ENCODE data around the gene EIPR1.
A peak's percentile ranks its signal among the peaks of the same experiment; 100 is the strongest.

EIPR1 gene

DNA sequence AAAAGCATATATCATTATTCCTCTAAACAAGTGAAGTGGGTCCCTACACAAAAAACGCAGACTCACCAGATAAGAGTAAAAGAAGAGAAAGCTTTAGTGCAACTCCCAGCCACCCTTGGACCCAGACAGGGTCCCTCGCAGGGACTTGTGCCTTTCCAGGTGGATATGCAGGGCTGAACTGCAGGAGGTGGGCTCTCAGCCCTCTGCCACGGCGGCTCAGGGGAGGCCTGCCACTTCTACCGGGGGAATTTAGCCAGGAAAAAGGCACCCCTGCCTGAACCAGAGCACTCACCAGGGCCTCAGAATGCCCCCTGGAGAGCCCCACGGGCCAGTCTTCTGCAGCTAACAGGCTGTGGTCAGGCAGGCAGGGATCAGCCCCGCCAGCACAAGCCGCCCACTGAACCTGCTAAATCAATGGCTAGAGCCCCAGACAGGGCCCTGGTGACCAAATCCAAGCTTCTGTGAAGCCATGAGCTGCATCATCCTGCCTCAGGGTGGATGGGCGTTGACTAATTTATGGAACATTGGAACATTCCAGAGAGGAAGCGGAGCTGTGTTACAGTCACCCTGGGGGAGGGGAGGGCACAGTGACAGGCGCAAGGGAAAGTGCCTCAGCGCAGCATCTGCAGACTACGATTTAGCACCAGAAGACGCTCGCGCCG, 209.3 kb downstream of the EIPR1 start:
- peak; percentile 61 for DNase-seq

DNA sequence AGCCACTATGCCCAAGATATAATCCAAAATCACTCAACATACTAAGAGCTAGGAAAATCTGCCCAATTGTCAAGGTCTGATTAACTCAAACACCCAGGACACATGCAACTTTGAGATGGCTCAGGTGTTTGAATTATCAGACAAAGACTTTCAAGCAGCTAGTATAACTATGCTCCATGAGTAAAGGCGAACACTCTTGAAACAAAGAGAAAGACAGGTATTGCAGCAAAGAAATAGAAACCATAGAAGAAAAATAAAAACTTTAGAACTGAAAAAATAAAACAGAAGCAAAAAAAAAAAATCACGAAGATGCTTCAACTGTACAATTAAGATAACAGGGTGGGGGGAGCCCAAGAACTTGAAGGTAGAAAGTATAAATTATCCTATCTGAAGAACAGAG, 214.2 kb downstream of the EIPR1 start:
- DNase-seq, result no peak

DNA sequence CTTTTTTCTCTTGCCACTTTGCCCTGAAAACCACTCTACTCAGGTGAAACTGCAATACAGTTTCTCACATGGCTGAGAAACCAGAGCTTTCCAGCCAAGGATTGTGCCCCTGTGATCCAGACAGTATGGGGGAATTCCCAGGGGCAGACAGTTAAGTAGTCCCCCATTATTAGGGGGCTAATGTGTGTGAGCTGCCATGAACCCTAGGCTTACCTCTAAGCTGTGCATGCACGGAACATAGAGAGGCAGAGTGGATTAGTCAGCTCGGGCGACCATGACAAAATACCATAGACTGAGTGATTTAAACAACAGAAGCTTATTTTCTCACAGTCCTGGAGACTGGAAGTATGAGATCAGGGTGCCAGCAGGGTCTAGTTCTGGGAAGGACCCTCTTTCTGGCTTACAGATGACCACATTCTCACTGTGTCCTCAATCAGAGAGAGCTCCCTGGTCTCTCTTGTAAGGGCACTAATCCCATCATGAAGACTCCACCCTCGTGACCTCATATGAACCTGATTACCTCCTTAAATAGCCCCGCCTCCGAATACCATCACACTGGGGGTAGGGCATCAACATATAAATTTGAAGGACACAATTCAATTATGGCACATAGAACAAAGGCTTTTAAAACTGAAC, 215.1 kb downstream of the EIPR1 start:
- no peak for DNase-seq

DNA sequence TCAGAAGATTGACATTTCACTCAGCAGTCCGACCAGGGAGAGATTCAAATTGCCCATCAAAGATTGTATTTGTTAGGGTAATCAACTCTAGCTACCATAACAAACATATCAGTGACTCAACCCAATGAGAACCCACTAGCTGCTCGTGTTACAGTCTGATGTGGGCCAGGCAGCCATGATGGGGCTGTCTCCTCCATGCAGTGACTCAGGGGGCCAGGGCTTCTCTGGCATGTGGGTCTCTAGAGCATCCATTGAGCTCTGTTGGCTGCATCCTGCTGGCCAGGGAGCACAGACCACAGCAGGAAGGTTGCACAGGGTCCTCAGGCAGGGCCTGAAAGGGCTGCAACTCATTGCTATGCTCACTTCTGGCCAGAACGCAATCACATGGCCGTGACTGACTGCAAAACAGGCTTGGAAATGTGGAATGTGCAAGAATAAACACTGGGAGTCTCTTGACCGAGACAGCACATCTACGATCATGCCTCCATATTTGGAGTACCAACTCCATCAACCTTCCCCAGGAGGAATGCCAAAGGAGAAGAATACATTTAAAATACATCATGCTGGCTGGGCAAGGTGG, 216.8 kb downstream of the EIPR1 start:
- no peak for DNase-seq

DNA sequence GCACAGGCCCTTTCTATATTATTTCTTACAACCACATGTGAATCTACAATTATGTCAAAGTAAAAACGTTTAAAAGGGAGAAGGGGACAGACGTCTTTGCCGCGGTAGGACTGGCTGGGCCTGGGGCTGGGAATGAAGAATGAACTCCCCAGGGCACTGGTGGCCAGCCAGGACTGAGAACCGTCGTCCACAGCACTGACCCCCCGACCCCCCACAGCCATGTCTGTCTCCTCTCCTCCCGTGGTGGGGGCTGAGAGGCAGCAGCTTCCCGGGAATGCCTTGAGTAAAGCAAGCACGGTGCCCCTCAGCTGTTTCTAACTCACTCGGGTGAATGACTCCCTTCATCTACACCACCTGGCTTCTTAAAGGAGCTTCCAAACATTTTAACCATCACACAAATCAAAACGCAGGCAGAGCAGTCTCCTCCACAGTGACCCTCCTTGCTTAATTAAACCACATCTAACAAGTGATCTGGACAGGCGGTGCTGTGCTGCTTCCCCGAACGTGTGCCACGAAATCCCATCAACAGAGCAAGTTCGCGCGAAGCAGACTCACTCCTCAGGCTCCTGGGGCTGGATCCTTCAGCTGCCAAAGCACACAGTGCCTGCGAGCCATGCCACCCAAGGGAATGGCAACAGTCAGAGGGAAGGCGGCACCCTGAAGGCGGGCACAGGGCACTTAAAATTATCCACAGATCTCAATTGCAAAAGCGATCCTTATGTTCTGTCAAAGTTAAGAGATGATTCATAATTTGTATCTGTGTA, 217.7 kb downstream of the EIPR1 start:
- DNase-seq, result no peak

DNA sequence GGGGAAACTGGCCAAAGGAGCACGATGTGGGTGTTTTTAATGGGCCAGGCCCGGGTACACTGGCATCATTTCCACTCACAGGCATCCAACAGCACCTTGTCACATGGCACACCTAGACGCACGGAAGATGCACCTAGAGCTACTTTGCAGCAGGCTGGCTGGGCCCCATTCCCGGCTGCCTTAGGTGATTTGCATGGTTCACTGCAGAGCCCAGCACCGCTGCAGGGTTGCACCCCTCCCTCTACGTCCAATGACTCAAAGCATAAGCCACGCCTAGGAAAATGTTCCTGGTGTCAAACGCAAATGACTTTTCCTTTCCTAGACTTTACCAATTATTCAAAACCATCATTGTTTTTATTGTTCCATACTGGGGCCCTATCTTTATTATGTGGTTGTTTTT, 222.9 kb downstream of the EIPR1 start:
- DNase-seq, result no peak

DNA sequence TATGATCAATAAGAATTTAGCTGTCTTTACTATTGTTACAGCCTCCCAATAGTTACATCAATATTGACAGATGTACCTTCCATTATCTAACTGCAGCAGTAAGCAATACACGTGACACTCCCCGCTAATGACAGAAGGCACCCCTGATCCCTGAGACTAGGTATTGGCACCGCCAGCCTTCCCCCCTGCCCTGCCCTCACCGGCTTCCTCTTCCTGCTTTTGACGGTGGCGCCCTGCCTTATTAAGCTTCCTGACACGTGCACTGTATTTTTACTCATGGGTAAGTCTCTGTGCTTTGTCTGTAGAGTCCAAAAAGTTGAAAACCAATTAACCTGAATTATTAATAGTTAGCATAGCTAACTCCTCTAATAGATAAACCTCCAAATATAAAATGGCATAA, 223.5 kb downstream of the EIPR1 start:
- DNase-seq, result no peak

DNA sequence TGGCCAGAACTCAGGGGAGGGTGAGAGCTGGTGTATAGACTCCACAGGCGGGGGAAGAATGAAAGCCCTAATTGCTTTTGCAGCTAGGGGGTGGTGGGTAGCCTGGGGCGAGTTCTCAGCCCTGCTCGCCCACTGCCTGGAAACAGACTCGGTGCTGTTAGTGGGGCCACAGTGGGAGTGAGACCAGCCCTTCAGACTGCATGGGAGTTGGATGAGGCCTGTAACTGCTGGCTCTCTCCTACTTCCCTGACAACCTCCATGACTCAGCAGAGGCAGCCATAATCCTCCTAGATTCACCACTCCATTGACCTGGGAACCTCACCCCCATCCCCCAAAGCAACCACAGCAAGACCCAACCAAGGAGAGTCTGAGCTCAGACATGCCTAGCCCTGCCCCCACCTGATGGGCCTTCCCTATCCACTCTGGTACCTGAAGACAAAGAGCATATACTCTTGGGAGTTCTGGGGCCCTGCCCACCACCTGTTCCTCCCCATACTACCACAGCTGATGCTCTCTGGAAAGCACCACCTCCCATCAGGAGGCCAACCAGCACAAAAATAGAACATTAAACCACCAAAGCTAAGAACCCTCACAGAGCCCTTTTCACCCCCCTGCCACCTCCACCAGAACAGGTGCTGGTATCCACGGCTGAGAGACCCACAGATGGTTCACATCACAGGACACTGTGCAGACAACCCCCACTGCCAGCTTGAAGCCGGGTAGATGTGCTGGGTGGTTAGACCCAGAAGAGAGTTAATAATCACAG, 226.3 kb downstream of the EIPR1 start:
- no peak for DNase-seq

DNA sequence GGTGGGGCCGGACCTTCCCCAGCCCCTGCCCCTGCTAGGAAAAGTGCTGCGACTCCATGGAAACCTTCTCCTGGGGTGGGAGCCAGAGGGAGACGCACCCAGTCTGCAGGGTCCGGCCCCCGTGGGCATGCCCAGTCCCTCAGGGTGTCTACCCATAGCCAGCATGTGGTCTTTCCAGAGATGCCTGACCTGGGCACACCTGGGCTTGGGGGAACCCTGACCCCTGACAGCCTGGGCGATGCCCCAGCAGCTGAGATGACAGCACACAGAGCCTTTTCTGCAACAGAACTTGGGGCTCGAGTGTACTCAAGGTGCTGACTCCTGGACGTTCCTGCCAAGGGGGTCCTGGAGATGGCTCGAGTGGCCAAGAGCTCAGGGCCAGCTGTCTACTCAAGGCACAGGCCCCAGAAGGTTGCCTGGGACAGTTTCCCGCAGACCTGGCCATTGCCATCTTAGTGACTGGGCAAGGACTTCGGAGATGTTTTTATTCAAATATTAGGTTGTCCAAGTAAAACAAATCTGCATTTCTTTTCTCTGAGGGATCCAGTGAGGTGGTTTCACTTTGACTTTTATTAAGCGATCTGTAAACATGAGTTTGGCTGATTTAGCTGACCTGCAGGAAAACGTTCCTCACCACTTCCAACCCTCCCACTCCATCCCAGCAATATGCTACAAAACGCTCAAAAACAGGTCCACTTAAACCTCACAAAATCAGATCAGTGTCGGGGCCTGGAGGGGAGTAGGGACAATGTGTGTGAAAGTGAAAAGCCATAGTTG, 228.0 kb downstream of the EIPR1 start:
- DNase-seq, result no peak

DNA sequence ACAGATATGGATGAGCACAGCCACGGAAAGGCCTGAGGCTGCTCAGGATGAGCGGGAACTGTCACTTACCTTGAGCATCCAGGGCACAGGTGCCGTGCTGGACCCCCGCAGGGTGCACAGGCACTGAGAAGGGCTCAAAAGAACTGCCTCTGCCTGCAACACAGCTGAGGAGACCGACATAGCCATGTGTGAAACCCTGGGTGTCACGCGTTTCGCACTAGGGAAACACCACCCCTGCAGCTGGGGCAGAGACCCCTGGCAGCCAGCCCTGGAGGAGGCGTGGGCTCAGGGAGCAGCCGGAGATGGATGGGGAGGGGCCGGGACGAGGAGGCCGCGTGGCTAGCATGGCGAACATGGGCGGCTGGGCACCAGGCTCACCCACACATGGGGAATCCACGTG, 228.9 kb downstream of the EIPR1 start:
- no peak for DNase-seq

DNA sequence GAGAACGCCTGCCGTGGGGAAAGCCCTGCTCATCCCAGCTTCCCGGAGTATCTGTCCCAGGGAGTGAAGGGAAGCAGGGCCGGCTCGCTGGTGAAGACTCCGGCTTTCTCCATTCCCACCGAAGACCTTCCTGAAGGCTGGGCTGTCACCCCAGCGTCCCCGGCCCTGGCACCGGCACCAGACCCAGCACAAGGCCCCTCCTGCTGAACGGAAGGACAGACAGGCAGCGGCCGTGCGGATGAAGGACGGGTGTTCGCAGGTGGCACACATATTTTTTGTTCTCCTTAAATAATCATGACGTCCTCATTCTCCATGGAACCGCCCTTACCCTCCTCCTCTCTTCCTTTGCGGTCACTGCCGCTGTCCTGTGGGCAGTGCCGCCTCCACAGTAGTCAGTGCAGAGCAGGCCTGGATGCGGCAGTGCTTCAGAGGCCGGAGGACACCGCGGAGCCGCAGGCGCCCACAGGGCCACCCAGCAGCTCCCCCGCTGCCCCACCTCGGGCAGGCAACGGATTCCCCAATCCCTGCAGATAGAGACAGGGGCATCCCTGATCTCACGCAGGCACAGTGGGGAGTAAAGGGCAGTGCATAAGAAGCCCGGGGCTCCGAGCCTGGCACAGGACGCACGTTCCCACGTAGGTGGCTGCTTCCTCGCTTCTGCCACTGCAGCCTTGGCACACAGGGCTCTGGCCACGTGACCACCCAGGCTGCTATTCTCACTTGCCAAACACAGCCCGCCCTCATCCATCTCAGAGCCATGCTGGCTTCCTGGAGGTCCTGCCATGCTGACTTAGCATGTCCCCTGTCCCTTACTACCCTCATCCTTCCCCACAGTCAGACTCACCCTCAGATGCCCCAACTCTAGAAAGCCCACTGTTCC, 229.7 kb downstream of the EIPR1 start:
- DNase-seq, result no peak

DNA sequence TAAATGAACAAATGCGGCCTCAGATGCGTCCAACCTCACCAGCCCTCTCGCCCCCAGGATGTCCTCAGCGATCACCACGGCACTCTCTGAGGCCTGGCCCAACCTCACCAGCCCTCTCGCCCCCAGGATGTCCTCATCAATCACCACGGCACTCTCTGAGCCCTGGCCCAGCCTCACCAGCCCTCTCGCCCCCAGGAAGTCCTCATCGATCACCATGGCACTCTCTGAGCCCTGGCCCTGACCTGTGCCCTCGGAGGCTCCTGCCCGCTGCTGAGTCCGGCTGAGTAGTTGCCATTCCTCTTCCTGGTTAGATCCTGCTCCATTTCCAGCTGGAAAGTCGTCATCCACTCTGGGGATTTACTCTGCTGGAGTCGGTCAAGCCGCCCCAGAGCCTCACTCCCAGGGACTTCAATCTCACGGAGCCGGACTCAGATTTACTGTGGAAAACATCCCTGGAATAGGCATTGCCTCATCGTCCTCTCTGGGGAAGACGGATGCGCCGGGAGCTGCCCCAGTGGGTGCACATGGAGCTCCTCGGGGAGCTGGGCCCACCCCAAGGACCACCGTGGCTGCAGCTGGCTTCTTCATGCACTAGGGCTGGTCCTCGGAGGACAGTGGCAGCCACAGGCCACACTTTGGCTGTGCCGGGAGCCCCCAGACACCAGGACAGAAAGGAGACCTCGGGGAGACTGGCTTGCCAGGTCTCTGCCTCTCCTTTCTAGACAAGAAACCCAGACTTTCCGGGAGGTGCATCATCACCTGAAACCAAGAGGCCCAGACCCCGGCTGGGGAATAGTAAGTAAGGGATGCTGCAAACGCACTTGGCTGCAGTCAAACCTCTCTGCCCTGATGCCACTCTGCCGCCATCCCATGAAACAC, 230.6 kb downstream of the EIPR1 start:
- DNase-seq, result no peak

DNA sequence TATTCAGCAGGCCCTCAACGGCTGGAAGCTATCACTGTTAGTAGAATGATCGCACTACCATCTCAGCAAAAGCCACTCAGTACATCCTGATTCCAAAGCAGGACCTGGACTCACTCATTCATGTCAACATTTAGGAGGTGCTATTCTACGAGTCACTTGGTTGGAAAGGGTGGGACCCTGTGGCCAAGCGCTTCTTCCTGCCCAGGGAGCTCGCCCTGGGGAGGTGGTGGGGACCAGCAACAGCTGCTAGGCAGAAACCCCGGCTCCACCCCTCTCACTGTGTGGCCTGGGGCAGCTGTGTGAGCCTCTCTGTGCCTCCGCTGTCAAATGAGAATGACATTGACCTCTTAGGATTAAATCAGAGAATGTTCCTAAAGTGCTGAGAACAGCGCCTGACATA, 231.4 kb downstream of the EIPR1 start:
- no peak for DNase-seq

DNA sequence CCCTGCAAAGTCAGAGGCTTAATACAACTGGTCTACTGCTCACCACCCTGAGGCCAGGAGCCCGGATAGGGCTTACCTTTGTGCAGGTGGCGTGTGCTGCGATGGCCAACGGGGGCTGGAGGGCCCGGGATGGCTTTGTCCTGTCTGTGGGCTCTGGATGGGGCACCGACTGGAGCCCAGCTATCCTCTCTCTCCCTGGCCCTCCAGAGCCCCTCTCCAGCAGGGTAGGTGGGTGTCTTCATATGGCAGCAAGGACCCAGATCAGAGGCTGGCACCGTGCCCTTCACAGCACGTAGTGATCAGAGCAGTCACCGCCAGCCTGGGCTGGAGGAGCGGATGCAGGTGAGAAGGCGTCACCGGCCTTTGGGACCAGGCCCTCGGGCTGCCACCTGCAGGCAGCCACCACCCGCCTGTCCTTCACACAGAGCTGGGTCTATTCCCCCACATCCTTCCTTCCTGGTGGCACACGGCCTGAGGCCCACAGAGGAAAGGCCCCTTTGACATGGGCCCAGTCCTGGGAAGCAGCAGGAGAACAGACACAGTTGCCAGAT, 232.1 kb downstream of the EIPR1 start:
- DNase-seq, result no peak

DNA sequence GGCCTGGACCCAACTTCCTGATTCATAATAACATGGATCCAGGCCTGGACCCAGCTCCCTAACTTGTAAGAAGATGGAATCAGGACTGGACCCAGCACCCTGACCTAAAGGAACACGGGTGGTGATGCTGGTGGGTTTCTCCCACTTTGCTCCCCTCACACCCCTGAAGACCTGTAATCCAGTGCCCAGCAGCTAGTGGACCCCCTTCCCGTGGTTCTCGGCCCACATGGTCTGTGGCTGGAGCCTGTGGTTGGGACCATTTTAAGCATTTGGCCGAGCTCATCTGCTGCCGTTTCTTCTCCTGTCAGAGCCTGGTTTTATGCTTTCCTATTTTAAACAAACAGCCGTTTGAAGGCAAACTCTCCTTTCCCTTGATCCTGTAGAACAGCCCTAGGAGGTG, 232.8 kb downstream of the EIPR1 start:
- no peak for DNase-seq

DNA sequence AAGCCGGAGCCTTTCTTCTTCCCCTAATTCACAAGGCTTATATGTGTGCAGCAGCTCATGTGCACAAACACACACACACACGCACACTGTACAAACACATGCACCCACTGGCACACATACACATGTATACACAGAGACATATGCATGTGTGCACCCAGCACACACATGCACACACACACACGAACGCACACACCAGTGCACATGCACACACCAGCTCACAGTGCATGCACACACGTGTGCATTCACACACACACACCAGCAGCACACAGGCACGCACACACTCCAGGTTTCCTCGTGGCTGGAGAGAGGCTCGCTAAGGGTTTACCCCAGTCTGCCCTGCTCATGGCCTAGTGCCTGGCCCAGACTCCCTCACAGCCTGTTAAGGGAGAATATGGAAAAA, 234.0 kb downstream of the EIPR1 start:
- DNase-seq, result no peak

DNA sequence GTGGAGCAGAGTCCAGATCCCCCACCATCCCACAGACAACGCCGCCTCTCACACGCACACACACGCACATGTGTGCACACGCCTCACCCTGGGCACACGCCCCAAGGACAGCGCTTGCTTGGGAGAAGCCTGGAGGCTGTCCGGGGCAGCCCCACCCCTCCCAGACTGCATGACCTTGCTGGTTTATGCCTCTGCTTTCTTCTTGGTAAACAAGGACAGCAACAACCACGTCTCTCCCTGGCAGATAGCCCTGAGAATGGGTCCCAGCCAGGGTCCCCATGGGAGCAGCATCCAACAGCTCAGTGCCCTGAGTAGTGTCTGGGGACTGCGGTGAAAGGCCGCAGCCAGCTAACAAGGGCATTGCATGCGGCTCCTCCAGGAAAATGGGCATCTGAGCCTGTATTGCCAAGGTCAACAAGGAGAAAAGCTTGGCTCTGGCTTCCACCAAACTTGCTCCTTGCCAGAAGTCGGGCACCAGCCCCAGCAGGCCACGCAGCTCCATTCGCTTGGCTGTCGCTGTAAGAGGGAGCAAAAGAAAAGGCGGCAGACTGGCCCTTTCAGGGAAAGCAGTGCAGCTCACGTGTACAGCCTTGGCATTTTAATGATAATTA, 234.6 kb downstream of the EIPR1 start:
- no peak for DNase-seq

DNA sequence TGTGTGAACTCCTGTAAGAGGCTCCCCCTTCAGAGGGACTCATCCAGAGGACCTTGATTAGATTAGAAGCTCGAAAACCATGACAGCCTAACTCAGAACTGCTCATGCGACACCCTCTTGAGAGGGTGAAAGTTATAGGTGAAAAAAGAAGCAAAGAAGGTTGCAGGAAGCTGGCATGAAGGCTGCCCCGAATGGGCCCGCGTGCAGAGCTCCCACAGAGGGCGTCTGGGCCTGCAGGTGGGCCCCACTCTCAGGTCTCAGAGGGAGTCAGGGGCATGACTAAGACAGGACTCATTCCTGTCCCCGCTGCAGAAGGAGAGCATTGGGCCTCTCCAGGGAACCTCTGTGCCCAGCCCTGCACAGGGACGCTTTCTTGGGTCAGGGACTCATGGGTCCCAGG, 235.4 kb downstream of the EIPR1 start:
- DNase-seq, result no peak

DNA sequence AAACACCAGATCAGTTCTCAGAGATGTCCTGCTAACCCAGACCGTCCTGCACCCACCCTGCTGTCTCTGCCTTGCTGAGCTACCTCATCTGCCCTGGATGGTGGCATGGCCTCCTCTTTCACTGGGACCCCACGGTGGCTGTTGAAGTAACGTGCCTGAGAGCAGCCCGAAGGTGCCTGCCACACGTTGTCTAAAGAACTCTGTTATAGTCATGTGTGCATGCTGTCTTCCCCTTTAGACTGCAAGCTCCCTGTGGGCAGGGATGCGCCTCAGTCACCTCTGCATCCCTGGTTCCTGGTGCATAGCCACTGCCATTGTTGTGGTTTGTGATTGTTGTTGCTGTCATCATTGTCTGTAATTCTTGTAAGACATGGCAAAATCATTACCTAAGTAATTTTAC, 235.9 kb downstream of the EIPR1 start:
- no peak for DNase-seq

DNA sequence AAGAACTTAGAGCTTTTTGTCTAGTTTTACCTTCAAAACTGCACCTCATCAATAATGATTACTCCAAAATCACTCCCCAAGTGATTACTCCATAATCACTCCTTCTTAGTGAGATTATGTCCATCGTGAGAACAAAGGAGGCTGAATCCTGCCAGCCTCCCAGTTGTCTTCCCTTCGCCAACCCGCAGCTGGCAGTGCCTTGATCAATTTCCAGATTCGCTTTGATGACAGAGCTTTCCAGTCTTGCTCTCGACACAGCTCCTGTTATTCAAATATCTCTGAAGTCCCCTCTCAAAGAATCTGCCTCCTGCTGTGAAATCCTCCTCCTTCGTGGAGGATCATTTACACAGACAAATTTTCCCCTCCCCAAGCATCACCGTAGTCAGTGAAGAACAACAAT, 237.7 kb downstream of the EIPR1 start:
- DNase-seq, result no peak
